HepG2 (cell line): ENCODE measurements around the gene TOM1L2. TPM values are rescaled to one million over a fixed set of nuclear protein-coding genes. Genes with fewer than 3 reads are reported as not detected.
A peak's percentile ranks its signal among the peaks of the same experiment; 100 is the strongest.

Experiments used
- ATAC-seq: fragments of 200-7000 bp; cut with Tn5 transposase; 3 replicates; pipeline ENCODE4 v1.9.1; 2020; ENCODE audit warnings: mild to moderate bottlenecking, moderate library complexity
- BruUV-seq: library from RNA; stranded (reverse); fragments of 400-500 nt; replicated peaks from 2 replicates; lab custom pipeline; 2021; lab: Mats Ljungman, UMichigan
- CTCF ChIA-PET: fragments of 300-600 bp; formaldehyde crosslinking; extraction: SDS; loops from one replicate; lab custom pipeline; 2021; ENCODE audit warnings: low total read pairs, inconsistent platforms, low intra/inter-chr PET ratio; lab: Yijun Ruan, JAX
- POLR2A ChIA-PET: fragments of 350-600 bp; sonication (Branson Sonifier 250); formaldehyde crosslinking; loops from one replicate; lab custom pipeline; 2020; ENCODE audit warnings: antibody characterized with exemption, inconsistent platforms; lab: Yijun Ruan, JAX
- DNase-seq: peaks from one replicate; pipeline ENCODE4 v3.0.0-alpha.2; 2015; ENCODE audit warnings: low spot score
- FAIRE-seq: peaks from 3 replicates; lab custom pipeline; 2011; peaks lifted over from hg19 to GRCh38; lab: Jason Lieb, UNC
- H2AFZ ChIP-seq: one replicate; pipeline ENCODE4 v1.6.1; 2011; ENCODE audit warnings: low read length, inconsistent platforms
- H3K27ac ChIP-seq: fragments of 300-600 bp; 3 replicates; pipeline ENCODE4 v1.8.0; 2011; ENCODE audit warnings: mixed run types, mild to moderate bottlenecking, mixed read lengths, low read length, inconsistent platforms; ENCODE audit not compliant: insufficient read depth; ENCODE audit errors: extremely low read length
- H3K27me3 ChIP-seq, 2 experiments: fragments of 200-600 bp in 1 of 2; 2 replicates in 1 of 2; 3 replicates in 1 of 2; pipeline versions ENCODE4 v1.6.0 to v1.8.0; 2011; ENCODE audit warnings: low read length in 2 of 2, mild to moderate bottlenecking in 2 of 2, moderate library complexity in 2 of 2, inconsistent platforms in 1 of 2; ENCODE audit not compliant: insufficient read depth in 2 of 2, control insufficient read depth in 1 of 2
- H3K36me3 ChIP-seq, 2 experiments: fragments of 200-600 bp in 1 of 2; replicated peaks in 1 of 2; 2 replicates in 1 of 2; 3 replicates in 1 of 2; pipeline versions ENCODE4 v1.5.1 to v1.8.0; 2011; ENCODE audit warnings: low read length in 2 of 2, inconsistent platforms in 1 of 2; ENCODE audit not compliant: insufficient read depth in 2 of 2, control insufficient read depth in 1 of 2
- H3K4me1 ChIP-seq: 2 replicates; pipeline ENCODE4 v1.5.1; 2012; ENCODE audit warnings: low read length, inconsistent platforms; ENCODE audit not compliant: insufficient read depth
- H3K4me2 ChIP-seq: 2 replicates; pipeline ENCODE4 v1.6.0; 2011; ENCODE audit warnings: low read depth, low read length, inconsistent platforms
- H3K4me3 ChIP-seq, 3 experiments: fragments of 200-600 bp in 1 of 3; sonication (generic), shearing (Covaris generic) in 1 of 3; replicated peaks in 1 of 3; 2 replicates each; pipeline ENCODE4 v1.5.1; 2011 to 2016; ENCODE audit warnings: low read length in 3 of 3, inconsistent platforms in 2 of 3, low read depth in 2 of 3, mild to moderate bottlenecking in 2 of 3, control low read depth in 1 of 3, mixed read lengths in 1 of 3; ENCODE audit not compliant: insufficient read depth in 1 of 3
- H3K79me2 ChIP-seq: one replicate; pipeline ENCODE4 v1.6.1; 2011; ENCODE audit warnings: low read length, inconsistent platforms; ENCODE audit not compliant: insufficient read depth
- H3K9ac ChIP-seq: 2 replicates; pipeline ENCODE4 v1.6.0; 2011; ENCODE audit warnings: mild to moderate bottlenecking, low read depth, low read length, inconsistent platforms; ENCODE audit not compliant: insufficient read depth
- H3K9me3 ChIP-seq: 2 replicates; pipeline ENCODE4 v1.5.1; 2012; ENCODE audit warnings: mild to moderate bottlenecking, low read length
- H4K20me1 ChIP-seq: 2 replicates; pipeline ENCODE4 v1.6.0; 2011; ENCODE audit warnings: inconsistent platforms, mild to moderate bottlenecking, low read length, moderate library complexity; ENCODE audit not compliant: insufficient read depth
- HNRNPL ChIP-seq: fragments of 200-400 bp; formaldehyde crosslinking; IDR thresholded peaks from 2 replicates; pipeline ENCODE4 v1.6.1; 2017; ENCODE audit warnings: mild to moderate bottlenecking, low read depth, low read length
- NCOR1 ChIP-seq: fragments of 200-600 bp; sonication (generic); IDR thresholded peaks from 2 replicates; pipeline ENCODE4 v1.7.0; 2017; ENCODE audit warnings: antibody characterized with exemption, low read length, borderline replicate concordance
- PHF20 ChIP-seq: sonication (generic); formaldehyde crosslinking; IDR thresholded peaks from 2 replicates; pipeline ENCODE4 v1.5.0; 2020; ENCODE audit warnings: mild to moderate bottlenecking, missing genetic modification reagents
- PITX1 ChIP-seq: sonication (generic); formaldehyde crosslinking; IDR thresholded peaks from 2 replicates; pipeline ENCODE4 v1.5.1; 2020; ENCODE audit warnings: mild to moderate bottlenecking, missing genetic modification reagents
- ZNF343 ChIP-seq: sonication (generic); formaldehyde crosslinking; IDR thresholded peaks from 2 replicates; pipeline ENCODE4 v1.4.0; 2020; ENCODE audit warnings: mild to moderate bottlenecking, missing genetic modification reagents
- ZNF350 ChIP-seq: sonication (generic); formaldehyde crosslinking; IDR thresholded peaks from 2 replicates; pipeline ENCODE4 v1.4.0; 2020; ENCODE audit warnings: mild to moderate bottlenecking, low read depth, missing genetic modification reagents, borderline replicate concordance
- ZNF569 ChIP-seq: sonication (generic); formaldehyde crosslinking; IDR thresholded peaks from 2 replicates; pipeline ENCODE4 v1.5.0; 2020; ENCODE audit warnings: mild to moderate bottlenecking, missing genetic modification reagents, moderate library complexity, borderline replicate concordance
- ZNF720 ChIP-seq: sonication (generic); formaldehyde crosslinking; IDR thresholded peaks from 2 replicates; pipeline ENCODE4 v1.4.0; 2020; ENCODE audit warnings: missing genetic modification reagents
- ZNF839 ChIP-seq: sonication (generic); formaldehyde crosslinking; IDR thresholded peaks from 2 replicates; pipeline ENCODE4 v1.4.0; 2020; ENCODE audit warnings: missing genetic modification reagents, mild to moderate bottlenecking, borderline replicate concordance
- WGBS: methylation state at CpG from one replicate; pipeline ENCODE4 v1.1.6; 2017; ENCODE audit warnings: low lambda C conversion rate; 5-methylcytosine and 5-hydroxymethylcytosine counted together
- in situ Hi-C: cut with HindIII; loops from 2 replicates; pipeline ENCODE4 v1.10.0; 2017; ENCODE audit warnings: low pct_unique_long_range_greater_than_20kb; ENCODE audit not compliant: extremely low pct_ligation_motif_present
- intact Hi-C: fragments of 100-400 bp; cut with micrococcal nuclease; formaldehyde crosslinking; loops from one replicate; pipeline ENCODE4 v1.10.0; 2022; ENCODE audit not compliant: unreplicated experiment
- polyA plus RNA-seq, 8 experiments: library from polyadenylated mRNA; depleted of rRNA in 3 of 8; stranded (reverse) in 7 of 8; unstranded in 1 of 8; fragments of >200 nt; fragmentation: Illumina TruSeq in 4 of 8; extraction: Trizol in 4 of 8; gene quantifications; 2 replicates each; pipeline versions ENCODE4 v1.2.1 to v1.2.3, GENCODE V29; 2011 to 2016; ENCODE audit warnings: low read depth in 4 of 8, missing spikeins in 1 of 8, mixed read lengths in 1 of 8; ENCODE audit not compliant: insufficient read depth in 1 of 8
- total RNA-seq, 5 experiments: library from RNA; depleted of rRNA; stranded (reverse); fragments of >200 nt; fragmentation: Illumina TruSeq; extraction: Trizol; gene quantifications; 2 replicates each; pipeline ENCODE4 v1.2.3, GENCODE V29; 2016; ENCODE audit warnings: low read depth in 1 of 5

The TOM1L2 gene
- total and polyA plus RNA-seq, 2 of the 13 experiments (the other 11 are each of a cell fraction or from before 2014, with no cell fraction given), result 4.7 to 7.4 TPM

DNA sequence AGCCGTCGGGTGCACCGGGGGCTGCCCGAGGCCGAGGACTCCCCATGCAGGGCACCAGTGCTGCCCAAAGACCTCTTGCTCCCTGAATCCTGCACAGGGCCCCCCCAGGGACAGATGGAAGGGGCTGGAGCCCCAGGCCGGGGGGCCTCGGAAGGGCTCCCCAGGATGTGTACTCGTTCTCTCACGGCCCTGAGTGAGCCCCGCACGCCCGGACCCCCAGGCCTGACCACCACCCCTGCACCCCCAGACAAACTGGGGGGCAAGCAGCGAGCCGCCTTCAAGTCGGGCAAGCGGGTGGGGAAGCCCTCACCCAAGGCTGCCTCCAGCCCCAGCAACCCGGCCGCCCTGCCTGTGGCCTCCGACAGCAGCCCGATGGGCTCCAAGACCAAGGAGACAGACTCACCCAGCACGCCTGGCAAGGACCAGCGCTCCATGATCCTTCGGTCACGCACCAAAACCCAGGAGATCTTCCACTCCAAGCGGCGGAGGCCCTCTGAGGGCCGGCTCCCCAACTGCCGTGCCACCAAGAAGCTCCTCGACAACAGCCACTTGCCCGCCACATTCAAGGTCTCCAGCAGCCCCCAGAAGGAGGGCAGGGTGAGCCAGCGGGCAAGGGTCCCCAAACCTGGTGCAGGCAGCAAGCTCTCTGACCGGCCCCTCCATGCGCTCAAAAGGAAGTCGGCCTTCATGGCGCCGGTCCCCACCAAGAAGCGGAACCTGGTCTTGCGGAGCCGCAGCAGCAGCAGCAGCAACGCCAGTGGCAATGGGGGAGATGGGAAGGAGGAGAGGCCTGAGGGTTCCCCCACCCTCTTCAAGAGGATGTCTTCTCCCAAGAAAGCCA is 176.0 kb downstream of the TOM1L2 start:
- no peak overlapping the region for H3K4me2 ChIP-seq
- H2AFZ ChIP-seq, result no peak overlapping the region
- no peak overlapping the region for H3K4me3 ChIP-seq
- CTCF ChIA-PET, result no interaction called here
- H3K27me3 ChIP-seq, result no peaks in the 10 kb centered on the region
- POLR2A ChIA-PET, result no interaction called here
- H3K9me3 ChIP-seq, result no peaks in the 10 kb centered on the region
- H3K79me2 ChIP-seq, result no peaks in the 10 kb centered on the region
- in situ Hi-C loops (no loop called here), intact Hi-C loops (no loop called here)
- BruUV-seq, result no TSS peak
- TF ChIP-seq HNRNPL (0 out of 2 replicates have a peak, but pooled peaks have one; percentile 12), PITX1 (CRISPR knock-in tag) (no peak)
- FAIRE-seq (no peak), DNase-seq (no peak), ATAC-seq (no peak)
- H3K27ac ChIP-seq, result no peak overlapping the region
- H3K4me1 ChIP-seq, result no peaks in the 10 kb centered on the region
- 0 out of 2 replicates have a peak, but pooled peaks cover 3% of the 10 kb centered on the region for H4K20me1 ChIP-seq
- peaks cover 28 to 42% of the 10 kb centered on the region in 2 experiments; a peak in 4 of 5 replicates for H3K36me3 ChIP-seq
- H3K9ac ChIP-seq, result no peak overlapping the region
- WGBS, result 98% methylated on average over 7 of the region's 40 CpGs

DNA sequence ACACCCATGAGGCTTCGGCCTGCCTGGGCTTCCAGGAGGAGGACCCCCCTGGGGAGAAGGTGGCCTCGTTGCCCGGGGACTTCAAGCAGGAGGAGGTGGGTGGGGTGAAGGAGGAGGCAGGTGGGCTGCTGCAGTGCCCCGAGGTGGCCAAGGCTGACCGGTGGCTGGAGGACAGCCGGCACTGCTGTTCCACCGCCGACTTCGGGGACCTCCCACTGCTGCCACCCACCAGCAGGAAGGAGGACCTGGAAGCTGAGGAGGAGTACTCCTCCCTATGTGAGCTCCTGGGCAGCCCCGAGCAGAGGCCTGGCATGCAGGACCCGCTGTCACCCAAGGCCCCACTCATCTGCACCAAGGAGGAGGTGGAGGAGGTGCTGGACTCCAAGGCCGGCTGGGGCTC is 176.9 kb downstream of the TOM1L2 start:
- no peaks in the 10 kb centered on the region for H3K9me3 ChIP-seq
- no peak for ATAC-seq
- H2AFZ ChIP-seq, result no peak overlapping the region
- TF ChIP-seq ZNF350 (no peak), ZNF720 (CRISPR knock-in tag) (no peak), ZNF343 (CRISPR knock-in tag) (no peak), ZNF839 (CRISPR knock-in tag) (no peak), NCOR1 (no peak), ZNF569 (CRISPR knock-in tag) (no peak), PHF20 (no peak)
- DNase-seq, result no peak
- H3K4me1 ChIP-seq, result no peaks in the 10 kb centered on the region
- BruUV-seq, result no TSS peak
- H3K36me3 ChIP-seq, result peaks cover 27 to 42% of the 10 kb centered on the region in 2 experiments; a peak in 4 of 5 replicates
- 89% methylated on average over 7 of the region's 12 CpGs for WGBS
- intact Hi-C loops, result no loop called here
- no peaks in the 10 kb centered on the region for H3K79me2 ChIP-seq
- no peak overlapping the region for H3K4me3 ChIP-seq
- 0 out of 2 replicates have a peak, but pooled peaks cover 5% of the 10 kb centered on the region for H4K20me1 ChIP-seq
- no peak overlapping the region for H3K4me2 ChIP-seq
- ChIA-PET POLR2A (no interaction called here), CTCF (no interaction called here)
- no peak overlapping the region for H3K27ac ChIP-seq
- no peak overlapping the region for H3K9ac ChIP-seq
- FAIRE-seq, result no peak
- in situ Hi-C loops, result no loop called here
- no peaks in the 10 kb centered on the region for H3K27me3 ChIP-seq
